A673 (cell line): ENCODE measurements around the gene NFIB.

Experiments used
- CTCF ChIP-seq: fragments of 300-800, 200-600 bp; sonication (generic); conservative IDR thresholded peaks from 2 replicates; pipeline ENCODE4 v1.5.1; 2017; ENCODE audit warnings: low read depth, mild to moderate bottlenecking, antibody characterized with exemption, low read length, moderate library complexity, mixed read lengths
- EZH2 ChIP-seq: fragments of 200-600 bp; sonication (generic); IDR thresholded peaks from 2 replicates; pipeline ENCODE4 v1.6.1; 2017; ENCODE audit warnings: borderline replicate concordance, low read depth, mild to moderate bottlenecking, mixed read lengths, antibody characterized with exemption, low read length; ENCODE audit not compliant: poor library complexity, severe bottlenecking

- TF ChIP-seq EZH2, result no peak
- no peak for TF ChIP-seq CTCF
Observed at GRCh38 chr9:14214693-14215092, 99.2 kb downstream of the NFIB start.
